GM21381 (cell line): ENCODE results near the gene APOBEC3F.
"Not testable (repeated sequence)": the region's sequence is repeated elsewhere in the genome, so short reads cannot be mapped to it uniquely, and the experiment has no call there.

ENCODE experiments used
- ATAC-seq: cut with Tn5 transposase; IDR thresholded peaks from one replicate; pipeline ENCODE4 v1.9.1; 2021; ENCODE audit warnings: mild to moderate bottlenecking, moderate library complexity; ENCODE audit not compliant: unreplicated experiment

APOBEC3F gene

DNA sequence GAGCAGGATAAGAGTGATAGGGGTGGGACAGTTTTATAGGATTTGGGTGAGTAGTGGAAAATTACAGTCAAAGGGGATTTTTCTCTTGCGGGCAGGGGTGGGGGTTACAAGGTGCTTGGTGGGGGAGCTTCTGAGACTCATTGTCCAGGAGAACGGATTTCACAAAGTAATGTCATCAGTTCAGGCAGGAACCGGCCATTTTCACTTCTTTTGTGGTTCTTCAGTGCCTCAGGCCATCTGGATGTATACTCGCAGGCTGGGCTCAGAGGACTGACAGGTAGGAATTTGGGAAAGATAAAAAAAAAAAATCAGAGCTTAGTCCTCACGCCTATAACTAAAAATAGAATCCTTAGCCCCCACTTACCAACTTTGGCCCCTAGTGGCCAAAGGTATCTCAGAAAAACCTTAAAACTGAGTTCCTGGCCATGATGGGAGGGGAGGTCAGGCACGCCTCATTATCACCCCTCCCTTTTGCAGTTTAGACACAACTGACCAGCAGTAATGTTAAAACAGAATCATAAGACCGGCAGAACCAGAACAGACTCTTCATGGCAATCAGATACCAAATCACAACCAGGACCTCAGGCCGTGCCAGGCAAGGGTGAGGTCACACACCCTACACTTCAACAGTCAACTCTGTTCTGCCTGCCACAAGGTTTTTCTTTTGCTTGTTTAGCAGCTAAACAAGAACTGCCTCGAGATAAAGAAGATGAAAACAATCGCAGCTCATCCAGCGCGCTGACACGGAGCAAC, 27.5 kb downstream of the APOBEC3F start:
- no peak for ATAC-seq

DNA sequence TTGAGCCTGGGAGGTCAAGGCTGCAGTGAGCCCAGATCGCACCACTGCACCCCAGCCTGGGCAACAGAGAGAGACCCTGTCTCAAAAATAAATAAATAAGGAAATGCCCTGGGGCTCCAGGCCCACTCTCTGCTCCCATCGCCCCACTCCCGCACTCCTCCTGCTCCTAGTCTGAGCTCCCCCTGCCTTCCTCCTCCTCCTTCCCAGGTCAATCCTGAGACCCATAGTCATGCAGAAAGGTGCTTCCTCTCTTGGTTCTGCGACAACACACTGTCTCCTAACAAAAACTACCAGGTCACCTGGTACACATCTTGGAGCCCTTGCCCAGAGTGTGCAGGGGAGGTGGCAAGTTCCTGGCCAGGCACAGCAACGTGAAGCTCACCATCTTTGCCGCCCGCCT, 29.5 kb downstream of the APOBEC3F start:
- ATAC-seq: no peak

DNA sequence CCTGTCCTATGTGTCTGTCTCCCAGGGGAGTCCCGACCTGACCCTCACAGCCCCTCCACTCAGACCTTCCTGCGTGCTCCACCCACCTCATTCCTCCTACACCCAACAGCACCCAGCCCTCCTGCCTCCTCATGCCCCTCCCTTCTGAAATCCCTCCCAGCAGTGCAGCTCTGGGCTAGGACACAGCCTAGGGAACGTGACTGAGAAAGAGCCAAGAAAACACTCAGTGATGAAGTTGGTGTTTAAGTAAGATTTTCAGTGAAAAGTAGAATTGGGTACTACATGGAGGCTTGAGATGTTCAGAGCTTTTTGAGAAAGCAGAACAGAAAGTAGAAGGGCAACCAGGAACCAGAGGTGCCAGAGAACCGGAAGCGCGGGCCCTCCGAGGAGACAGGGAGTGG, 31.9 kb downstream of the APOBEC3F start:
- not testable (repeated sequence) for ATAC-seq

DNA sequence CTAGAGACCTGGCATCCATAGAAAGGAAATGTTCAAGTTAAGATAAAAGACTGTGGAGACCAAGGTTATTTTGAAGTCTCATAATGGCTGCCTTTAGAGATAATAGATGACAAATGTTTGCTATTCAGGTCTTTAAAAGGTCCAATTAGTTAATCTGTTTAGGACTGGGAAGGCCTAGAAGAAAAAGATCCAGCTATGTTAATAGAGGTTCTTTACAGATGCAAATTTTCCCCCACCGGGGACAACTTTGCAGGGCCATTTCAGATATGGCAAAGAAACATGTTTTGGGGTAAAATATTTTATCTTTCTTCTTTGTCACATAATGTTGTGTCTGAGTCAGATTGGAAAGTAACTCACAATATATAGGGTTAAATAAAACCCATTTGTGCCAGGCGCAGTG, 33.3 kb downstream of the APOBEC3F start:
- no peak for ATAC-seq

DNA sequence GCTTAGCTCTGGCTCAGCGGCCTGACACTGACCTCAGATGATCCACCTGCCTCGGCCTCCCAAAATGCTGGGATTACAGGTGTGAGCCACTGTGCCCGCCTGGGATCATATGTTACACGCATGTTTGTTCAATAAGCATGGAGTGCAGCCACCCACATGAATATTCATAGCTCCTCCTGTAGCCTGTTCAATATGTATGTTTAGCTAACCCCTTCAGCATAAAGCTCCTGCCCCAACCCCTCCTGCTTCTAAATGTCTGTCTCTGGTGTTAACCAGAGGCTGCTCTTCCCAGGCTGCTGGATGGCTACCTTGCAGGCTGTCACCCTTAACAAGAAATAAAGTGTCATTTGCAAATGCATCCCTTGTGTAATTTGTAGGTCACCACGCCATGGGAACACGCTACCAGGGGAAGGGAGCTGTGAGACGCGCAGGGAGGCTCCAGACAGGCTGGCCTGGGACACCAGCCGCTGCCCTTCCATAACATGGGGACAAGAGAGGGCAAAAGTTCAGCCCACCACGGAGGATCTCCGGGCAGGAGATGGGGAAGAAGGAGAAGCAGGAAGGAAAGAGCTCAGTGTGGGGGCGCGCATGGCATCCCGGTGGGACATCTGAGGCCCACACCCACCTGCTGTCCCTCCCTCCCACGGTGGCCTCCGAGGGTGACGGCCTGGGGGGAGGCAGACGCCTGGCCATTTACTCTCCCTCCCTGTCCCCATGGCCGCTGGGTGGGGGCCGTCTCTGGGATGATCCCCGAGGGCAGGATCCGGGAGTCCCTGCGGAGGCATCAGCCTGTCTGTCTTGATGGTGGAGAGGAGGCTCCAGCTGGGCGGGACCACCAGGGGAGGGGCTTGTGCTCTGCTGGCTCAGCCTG, 35.7 kb downstream of the APOBEC3F start:
- not testable (repeated sequence) for ATAC-seq

DNA sequence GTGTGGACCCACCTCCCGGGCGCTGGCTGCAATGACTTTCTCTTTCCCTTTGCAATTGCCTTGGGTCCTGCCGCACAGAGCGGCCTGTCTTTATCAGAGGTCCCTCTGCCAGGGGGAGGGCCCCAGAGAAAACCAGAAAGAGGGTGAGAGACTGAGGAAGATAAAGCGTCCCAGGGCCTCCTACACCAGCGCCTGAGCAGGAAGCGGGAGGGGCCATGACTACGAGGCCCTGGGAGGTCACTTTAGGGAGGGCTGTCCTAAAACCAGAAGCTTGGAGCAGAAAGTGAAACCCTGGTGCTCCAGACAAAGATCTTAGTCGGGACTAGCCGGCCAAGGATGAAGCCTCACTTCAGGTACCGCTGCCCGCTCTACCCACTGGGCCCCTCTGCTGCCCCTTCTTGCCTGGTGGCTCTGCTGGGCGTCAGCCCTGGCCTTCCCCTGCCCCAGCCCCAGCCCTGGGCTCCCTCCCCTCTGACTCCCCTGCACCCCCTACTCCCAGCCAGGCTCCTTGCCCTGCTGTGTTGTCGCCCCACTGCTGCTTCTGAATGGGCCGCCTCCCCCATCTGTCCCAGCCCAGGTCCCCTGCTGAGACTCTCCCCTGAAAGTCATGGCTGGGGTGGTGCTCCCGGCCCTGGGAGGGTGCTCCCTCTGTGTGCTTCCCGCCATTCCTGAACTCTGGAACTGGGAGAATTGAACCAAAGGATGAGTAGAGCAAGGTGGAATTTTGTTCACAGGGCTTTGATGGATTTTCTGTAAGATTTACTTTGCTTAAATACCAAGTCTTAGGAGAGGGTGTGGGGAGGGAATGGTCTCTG, 36.6 kb downstream of the APOBEC3F start, which contains the start of gene APOBEC3G:
Gene APOBEC3G, plus strand, starts transcription at position 250 of the 815 bp plus-strand sequence. Its CDS starts 87 bp downstream, at position 337.
- peak; percentile 65 for ATAC-seq

DNA sequence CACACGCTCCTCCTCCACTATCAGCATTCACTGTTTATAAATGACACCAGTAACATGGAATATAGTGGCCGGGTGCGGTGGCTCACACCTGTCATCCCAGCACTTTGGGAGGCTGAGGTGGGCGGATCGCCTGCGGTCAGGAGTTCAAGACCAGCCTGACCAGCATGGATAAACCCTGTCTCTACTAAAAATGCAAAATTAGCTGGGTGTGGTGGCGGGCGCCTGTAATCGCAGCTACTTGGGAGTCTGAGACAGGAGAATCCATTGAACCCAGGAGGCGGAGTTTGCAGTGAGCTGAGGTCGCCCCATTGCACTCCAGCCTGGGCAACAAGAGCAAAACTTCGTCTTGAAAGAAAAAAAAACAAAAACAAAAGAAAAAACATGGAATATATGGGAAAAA, 37.2 kb downstream of the APOBEC3F start:
- not testable (repeated sequence) for ATAC-seq

DNA sequence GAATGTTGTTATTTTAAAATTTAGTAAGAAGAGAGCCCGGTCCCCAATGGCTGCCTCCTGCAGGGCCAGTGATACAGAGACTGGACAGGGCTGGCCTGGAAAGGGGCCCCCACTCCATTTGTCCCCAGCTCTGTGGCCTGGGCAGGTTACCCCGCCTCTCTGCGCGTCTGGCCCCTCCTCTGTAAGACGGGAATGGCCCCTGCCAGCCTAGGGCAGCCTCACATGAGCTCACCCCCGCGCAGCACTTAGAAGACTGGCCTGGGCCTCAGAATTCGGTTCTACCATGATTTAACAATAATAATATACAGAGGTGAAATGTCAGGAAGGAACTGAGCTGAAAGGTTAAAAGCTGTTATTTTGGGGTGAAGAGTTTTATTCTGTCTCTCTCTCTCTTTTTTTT, 37.7 kb downstream of the APOBEC3F start:
- ATAC-seq: no peak

DNA sequence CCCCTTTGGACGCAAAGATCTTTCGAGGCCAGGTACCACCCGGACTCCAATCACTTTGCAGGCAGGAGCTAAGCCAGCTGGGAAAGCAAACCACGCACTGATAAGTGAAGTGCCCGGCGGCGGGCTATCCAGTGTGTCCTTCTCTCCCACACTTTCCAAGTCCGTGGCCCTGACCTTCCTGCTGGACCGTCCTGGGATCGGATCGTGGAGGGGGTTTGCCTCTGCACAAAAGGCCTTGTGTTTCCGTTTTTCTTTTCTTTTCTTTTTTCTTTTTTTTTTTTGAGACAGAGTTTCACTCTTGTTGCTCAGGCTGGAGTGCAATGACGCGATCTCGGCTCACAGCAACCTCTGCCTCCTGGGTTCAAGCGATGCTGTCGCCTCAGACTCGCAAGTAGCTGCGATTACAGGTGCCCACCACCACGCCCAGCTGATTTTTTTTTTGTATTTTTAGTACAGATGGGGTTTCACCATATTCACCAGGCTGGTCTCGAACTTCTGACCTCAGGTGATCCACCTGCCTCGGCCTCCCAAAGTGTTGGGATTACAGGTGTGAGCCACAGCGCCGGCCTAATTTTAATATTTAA, 38.5 kb downstream of the APOBEC3F start:
- ATAC-seq: not testable (repeated sequence)

DNA sequence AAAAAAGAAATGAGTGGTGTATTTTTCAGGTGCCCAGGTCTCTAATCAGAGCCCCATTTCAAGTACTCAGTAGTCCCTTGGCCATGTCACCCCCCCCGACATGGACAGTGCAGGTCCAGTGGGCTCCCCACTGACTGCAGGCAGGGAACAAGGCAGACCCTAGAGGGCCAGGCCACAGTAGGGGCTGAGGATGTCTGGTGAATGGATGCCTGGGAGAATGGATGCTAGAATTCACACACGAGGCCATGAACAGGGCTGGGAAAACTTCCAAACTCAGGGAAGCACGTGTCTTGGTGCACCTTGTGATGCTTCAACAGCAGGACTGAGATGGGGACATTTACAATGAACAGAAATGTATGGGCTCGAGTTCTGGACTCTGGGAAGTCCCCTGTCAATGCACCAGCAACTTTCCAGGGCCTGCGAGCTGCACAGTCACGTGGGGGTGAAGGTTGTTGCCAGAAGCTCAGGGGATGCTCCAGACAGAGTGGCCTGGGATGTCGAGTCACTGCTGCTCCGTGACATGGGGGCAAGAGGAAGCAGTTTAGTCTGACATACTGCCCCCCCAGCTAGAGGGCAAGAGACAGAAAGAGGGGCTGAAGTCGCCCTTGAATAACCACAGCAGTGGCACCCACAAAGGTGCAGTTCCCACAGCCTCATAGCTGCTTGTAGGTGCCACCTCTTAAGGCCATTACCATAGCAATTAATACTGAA, 39.5 kb downstream of the APOBEC3F start:
- ATAC-seq: no peak

DNA sequence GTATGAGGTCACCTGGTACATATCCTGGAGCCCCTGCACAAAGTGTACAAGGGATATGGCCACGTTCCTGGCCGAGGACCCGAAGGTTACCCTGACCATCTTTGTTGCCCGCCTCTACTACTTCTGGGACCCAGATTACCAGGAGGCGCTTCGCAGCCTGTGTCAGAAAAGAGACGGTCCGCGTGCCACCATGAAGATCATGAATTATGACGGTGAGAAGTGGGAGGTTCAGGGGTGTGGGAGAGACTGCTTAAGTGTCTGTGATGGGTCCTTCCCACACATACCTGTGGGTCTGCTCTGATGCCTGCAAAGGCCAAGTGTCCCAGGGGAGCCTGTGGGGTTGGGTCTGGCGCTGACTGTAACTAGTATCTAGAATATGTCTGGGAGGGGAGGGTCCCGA, 40.4 kb downstream of the APOBEC3F start:
- no peak for ATAC-seq

DNA sequence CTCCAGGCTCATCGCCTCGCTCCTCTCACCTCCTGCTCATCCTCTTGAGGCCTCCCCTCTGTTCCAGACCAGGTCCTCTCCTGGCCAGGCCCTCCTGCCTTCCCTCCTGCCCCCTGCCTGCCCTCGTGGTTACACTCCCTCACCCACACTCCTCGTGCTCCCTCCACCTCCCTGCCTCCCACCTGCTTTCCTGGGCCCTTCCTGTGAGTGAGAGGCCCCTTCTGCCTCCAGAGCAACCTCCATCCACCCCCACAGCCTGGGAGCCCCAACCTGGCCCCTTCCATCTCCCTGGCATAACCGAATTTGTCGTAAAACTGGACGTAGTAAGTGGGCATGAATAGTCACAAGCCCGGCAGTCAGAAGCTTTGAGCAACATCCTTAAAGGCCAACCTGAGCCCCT, 40.9 kb downstream of the APOBEC3F start:
- ATAC-seq: no peak

DNA sequence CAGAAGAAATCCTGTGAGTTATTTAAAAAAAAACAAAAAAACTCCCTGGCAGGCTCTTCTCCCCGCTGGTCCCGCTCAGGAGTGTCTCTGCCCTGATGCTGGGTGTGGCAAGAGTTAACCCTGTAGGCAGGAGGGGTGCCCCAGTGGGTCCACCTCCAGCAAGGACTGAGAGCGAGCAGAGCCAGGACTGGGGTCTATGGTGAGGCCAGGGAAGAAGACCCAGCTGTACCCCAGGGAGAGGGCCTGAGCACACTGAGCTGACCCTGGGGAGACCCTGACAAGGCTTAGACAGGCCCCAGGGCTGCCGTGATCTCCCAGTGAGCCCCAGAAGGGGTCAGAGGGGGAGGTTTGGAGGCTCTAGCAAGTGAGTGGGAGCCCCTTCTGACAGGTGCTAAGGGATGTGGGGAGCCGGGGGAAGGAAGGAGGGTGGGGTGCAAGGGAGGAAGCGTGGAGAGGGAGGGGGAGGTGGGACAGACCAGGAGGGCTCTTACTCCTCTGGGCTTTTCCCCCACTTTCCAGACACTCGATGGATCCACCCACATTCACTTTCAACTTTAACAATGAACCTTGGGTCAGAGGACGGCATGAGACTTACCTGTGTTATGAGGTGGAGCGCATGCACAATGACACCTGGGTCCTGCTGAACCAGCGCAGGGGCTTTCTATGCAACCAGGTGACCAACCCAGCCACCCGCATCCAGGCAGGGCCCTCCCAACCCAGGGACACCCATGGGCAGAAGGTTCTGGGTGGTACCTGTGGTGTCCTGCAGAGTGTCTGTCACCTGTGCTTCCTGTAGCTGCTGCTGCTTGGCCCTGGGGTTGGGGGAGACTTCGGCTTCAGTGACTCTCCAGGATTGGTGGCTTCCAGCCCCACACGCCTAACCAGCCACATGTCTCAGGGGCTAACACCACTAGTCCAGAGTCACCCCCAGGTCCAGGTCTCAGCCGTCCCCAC, 42.8 kb downstream of the APOBEC3F start:
- ATAC-seq: no peak

DNA sequence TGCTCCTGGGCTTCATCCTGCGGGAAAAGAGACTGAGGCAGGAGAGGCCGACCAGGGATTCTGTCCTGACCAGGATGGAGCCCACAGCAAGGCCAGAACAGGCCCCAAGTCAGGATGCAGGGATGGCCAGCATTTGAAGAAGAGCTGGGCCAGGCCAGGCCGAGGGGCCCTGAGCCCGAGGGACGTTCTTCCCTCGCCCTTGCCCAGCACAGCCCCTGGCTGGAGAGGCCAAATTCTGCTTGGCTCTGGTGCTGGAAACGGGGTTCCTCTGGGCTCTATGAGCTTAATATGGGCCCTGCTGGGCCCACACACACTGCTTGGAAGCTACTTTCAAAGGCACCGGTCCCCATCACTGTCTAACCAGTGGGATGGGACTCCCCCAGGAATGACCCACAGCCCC, 44.0 kb downstream of the APOBEC3F start:
- no peak for ATAC-seq

DNA sequence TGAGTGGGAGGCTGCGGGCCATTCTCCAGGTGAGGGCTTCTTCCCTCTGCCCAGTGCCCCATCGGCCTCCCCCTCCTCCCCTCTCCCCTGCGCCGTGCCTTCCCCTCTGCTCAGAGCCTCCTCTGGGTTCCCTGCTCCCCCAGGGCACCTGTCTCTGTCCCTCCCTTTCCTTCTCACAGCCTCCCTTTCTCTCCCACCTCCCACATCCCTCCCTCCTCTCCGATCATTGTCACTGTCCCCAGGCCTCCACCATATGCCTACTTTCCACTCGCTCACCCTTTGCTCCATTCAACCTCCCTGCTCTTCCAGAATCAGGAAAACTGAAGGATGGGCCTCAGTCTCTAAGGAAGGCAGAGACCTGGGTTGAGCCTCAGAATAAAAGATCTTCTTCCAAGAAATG, 46.4 kb downstream of the APOBEC3F start:
- ATAC-seq: no peak

DNA sequence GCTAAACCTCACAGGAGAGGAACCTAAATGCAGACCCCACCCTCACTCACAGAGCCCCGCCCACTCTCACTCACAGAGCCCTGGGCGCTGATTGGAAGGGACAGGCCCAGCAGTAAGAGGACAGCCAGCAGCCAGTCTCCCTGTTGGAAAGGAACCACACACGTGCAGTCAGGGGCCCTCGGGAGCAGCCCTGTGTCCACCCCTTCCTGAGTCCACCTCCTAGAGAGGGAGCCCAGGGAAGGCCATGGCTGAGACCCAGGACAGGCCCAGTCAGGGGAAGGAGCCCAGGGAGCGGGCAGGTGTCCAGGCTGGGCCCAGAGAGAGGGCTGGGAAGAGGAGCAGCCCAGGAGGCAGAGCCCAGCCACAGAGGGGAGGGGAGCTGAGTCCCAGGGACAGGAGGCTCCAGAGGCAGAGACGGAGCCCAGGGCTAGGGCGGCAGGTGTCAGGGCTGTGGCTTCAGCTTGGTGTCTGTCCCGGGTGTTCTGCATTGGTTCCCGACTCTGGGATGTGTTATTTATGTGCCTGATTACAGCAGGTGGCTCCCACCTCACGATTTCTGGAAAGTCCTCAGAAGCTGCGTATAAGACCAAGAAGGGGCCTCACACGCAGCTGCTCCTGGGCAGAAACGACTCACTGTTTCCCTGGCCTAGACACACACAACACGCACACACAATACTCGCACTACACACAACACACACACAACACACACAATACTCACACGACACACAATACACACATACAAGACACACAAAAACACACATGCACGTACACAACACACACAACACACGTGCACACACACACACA, 47.4 kb downstream of the APOBEC3F start:
- ATAC-seq: no peak

DNA sequence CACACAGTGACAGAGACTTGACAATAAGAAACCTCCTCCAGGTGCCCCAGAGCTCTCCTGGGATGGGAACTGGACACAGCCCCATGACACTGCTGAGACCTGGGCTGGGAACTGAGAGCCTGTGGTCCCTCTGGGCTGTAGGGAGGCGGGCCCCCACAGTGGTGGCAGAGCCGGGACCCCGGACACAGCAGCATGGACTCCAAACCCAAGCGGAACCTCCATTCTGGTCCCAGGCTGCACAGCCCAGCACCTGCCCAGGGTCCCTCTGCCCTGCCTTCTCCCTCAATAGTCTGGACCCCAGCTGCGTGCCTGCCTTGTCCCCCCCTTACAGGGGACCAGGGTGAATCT, 48.0 kb downstream of the APOBEC3F start:
- ATAC-seq: no peak

DNA sequence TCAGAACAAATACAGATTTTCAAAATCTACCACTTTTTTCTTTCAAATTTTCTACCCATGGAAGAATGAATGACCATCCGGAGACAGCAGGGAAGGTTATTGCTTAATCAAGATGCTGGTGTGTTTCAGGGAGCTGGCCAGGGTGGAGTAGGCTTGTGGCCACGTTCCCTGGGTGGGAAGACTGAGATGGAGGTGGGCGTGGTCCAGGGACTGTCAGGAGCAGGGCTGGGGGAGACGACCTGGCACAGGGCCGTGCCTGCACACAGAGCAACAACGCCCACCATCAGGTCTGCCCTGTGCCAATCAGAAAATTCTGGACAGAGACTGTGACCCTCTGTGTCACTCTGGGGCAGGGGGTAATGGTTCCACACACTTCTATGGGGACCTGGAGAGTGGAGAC, 49.3 kb downstream of the APOBEC3F start:
- no peak for ATAC-seq
